Parathyroid adenoma (tissue), 2 donors: Measurements from ENCODE around the gene IFI44.

Experiments used
- H2AFZ ChIP-seq: fragments of 300-600 bp; sonication (generic); one replicate; pipeline ENCODE4 v1.7.0; 2017; ENCODE audit warnings: antibody characterized with exemption, mild to moderate bottlenecking
- H3K27ac ChIP-seq: fragments of 300-600 bp; sonication (generic); one replicate; pipeline ENCODE4 v1.7.0; 2017
- H3K27me3 ChIP-seq: fragments of 300-600 bp; sonication (generic); one replicate; pipeline ENCODE4 v1.7.0; 2017; ENCODE audit warnings: low read length; ENCODE audit not compliant: control insufficient read depth, insufficient read depth
- H3K36me3 ChIP-seq: fragments of 300-600 bp; sonication (generic); one replicate; pipeline ENCODE4 v1.7.0; 2017; ENCODE audit warnings: low read length; ENCODE audit not compliant: control insufficient read depth, insufficient read depth
- H3K4me1 ChIP-seq: fragments of 300-600 bp; sonication (generic); one replicate; pipeline ENCODE4 v1.7.0; 2017; ENCODE audit warnings: control low read depth
- H3K4me2 ChIP-seq: fragments of 300-600 bp; sonication (generic); one replicate; pipeline ENCODE4 v1.7.0; 2017; ENCODE audit warnings: low read length
- H3K4me3 ChIP-seq: fragments of 300-600 bp; sonication (generic); one replicate; pipeline ENCODE4 v1.7.0; 2017; ENCODE audit warnings: low read depth, low read length
- H3K79me2 ChIP-seq: fragments of 300-600 bp; sonication (generic); one replicate; pipeline ENCODE4 v1.7.0; 2017; ENCODE audit warnings: control low read depth
- H3K9ac ChIP-seq: fragments of 300-600 bp; sonication (generic); one replicate; pipeline ENCODE4 v1.7.0; 2017; ENCODE audit warnings: mild to moderate bottlenecking
- H3K9me3 ChIP-seq: fragments of 300-600 bp; sonication (generic); one replicate; pipeline ENCODE4 v1.7.0; 2017; ENCODE audit warnings: low read length; ENCODE audit not compliant: control insufficient read depth
- TF ChIP-seq, protein P1 (sequence below): fragments of 300-600 bp; sonication (generic); IDR thresholded peaks from one replicate; pipeline ENCODE4 v1.7.0; 2017; ENCODE audit warnings: antibody characterized with exemption, mild to moderate bottlenecking
- donor health status: primary hyperparathyroidism.

Gene IFI44

DNA sequence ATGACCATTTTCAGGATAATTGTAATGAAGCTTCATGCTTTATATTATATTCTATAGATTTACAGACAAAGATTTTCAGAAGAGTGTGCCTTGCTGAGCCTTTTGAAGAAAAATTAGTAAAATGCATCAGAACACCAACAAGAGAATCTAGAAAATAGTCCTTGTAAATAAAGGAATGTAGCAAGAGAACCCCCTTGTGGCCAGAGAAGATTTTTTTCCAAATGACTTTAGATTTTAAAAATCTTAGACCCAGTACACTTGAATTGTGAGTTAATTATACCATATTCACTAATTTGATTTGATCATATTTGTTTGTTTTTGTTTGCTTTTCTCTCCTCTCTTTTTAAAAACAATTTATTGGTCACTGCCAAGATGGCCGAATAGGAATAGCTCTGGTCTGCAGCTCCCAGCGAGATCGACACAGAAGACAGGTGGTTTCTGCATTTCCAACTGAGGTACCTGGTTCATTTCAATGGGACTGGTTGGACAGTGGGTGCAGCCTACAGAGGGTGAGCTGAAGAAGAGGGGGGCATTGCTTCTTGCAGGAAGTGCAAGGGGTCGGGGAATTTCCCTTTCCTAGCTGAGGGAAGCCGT is 42.2 kb upstream of the IFI44 start:
- Histone ChIP-seq H3K9me3 (no peaks in the 10 kb centered on the region), H2AFZ (no peak overlapping the region), H3K4me1 (no peaks in the 10 kb centered on the region), H3K27me3 (no peaks in the 10 kb centered on the region), H3K36me3 (no peaks in the 10 kb centered on the region), H3K9ac (no peak overlapping the region), H3K27ac (no peak overlapping the region), H3K4me3 (no peak overlapping the region), H3K79me2 (no peaks in the 10 kb centered on the region), H3K4me2 (no peak overlapping the region)
- TF ChIP-seq, protein P1, sequence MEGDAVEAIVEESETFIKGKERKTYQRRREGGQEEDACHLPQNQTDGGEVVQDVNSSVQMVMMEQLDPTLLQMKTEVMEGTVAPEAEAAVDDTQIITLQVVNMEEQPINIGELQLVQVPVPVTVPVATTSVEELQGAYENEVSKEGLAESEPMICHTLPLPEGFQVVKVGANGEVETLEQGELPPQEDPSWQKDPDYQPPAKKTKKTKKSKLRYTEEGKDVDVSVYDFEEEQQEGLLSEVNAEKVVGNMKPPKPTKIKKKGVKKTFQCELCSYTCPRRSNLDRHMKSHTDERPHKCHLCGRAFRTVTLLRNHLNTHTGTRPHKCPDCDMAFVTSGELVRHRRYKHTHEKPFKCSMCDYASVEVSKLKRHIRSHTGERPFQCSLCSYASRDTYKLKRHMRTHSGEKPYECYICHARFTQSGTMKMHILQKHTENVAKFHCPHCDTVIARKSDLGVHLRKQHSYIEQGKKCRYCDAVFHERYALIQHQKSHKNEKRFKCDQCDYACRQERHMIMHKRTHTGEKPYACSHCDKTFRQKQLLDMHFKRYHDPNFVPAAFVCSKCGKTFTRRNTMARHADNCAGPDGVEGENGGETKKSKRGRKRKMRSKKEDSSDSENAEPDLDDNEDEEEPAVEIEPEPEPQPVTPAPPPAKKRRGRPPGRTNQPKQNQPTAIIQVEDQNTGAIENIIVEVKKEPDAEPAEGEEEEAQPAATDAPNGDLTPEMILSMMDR, result no peak

DNA sequence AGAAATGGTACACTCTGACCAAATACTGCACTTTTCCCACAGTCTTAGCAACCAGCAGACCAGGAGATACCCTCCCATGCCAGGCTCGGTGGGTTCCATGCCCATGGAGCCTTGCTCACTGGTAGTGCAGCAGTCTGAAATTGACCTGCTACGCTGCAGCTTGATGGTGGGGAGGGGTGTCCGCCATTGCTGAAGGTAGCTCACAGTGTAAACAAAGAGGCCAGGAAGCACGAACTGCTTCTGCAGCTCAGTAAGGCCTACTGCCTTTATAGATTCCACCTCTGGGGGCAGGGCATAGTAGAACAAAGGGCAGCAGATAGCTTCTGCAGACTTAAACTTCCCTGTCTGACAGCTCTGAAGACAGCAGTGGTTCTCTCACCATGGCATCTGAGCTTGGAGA is 41.7 kb upstream of the IFI44 start:
- H3K36me3 ChIP-seq, result no peaks in the 10 kb centered on the region
- H3K9ac ChIP-seq, result no peak overlapping the region
- no peaks in the 10 kb centered on the region for H3K9me3 ChIP-seq
- H3K27me3 ChIP-seq, result no peaks in the 10 kb centered on the region
- no peak overlapping the region for H3K27ac ChIP-seq
- H3K79me2 ChIP-seq, result no peaks in the 10 kb centered on the region
- H3K4me1 ChIP-seq, result no peaks in the 10 kb centered on the region
- TF ChIP-seq, protein P1, result no peak
- H3K4me3 ChIP-seq, result no peak overlapping the region
- H3K4me2 ChIP-seq, result no peak overlapping the region
- H2AFZ ChIP-seq, result no peak overlapping the region

DNA sequence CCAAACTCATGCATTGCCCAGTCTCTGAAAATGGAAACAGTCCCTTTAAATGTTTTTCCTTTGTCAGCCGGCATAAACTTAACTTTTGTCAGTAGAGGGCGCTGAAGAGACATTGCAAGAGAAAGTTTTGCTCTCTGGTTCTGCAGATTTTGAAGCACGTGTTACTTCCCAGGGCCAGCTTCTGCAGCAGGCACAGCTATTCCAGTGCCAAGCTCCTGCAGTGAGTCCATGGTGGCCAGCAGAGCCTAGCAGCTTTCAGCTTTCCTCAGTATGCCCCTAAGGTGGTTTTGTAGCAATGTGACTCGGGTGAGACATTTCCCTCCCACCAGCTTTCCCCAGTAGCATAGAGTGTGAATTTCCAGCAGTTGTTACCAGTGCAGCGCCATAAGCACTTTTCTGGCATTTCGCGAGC is 32.0 kb upstream of the IFI44 start:
- H2AFZ ChIP-seq, result no peak overlapping the region
- H3K36me3 ChIP-seq, result no peaks in the 10 kb centered on the region
- no peaks in the 10 kb centered on the region for H3K4me1 ChIP-seq
- no peak overlapping the region for H3K9ac ChIP-seq
- no peak overlapping the region for H3K4me3 ChIP-seq
- H3K27ac ChIP-seq, result no peak overlapping the region
- H3K9me3 ChIP-seq, result no peaks in the 10 kb centered on the region
- TF ChIP-seq, protein P1, result peak; percentile 58
- H3K27me3 ChIP-seq, result no peaks in the 10 kb centered on the region
- no peaks in the 10 kb centered on the region for H3K79me2 ChIP-seq
- no peak overlapping the region for H3K4me2 ChIP-seq

DNA sequence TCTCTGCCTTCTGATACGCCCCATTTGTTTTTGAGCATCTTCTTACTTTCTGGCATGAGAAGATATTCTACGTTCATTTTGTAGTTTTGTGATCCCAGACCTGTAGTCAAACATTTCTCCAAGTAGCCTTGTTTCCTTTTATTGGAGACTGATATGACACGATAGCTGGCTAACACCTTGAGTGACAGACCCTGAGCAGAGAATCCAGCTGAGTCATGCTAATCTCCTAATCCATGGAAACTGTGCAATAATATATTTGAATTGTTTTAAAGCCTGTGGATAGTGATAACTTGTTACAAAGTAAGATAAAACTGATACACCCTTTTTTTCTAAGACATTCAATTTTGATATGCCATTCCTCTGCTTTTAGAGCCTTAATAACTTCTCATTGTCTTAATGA is 30.6 kb upstream of the IFI44 start:
- Histone ChIP-seq H3K4me1 (no peaks in the 10 kb centered on the region), H3K36me3 (no peaks in the 10 kb centered on the region), H3K4me3 (no peak overlapping the region), H3K9me3 (no peaks in the 10 kb centered on the region), H3K27ac (peak overlapping the region; percentile 15), H3K9ac (no peak overlapping the region), H3K4me2 (no peak overlapping the region), H3K27me3 (no peaks in the 10 kb centered on the region), H2AFZ (peak overlapping the region; percentile 10), H3K79me2 (no peaks in the 10 kb centered on the region)
- TF ChIP-seq, protein P1, result no peak

DNA sequence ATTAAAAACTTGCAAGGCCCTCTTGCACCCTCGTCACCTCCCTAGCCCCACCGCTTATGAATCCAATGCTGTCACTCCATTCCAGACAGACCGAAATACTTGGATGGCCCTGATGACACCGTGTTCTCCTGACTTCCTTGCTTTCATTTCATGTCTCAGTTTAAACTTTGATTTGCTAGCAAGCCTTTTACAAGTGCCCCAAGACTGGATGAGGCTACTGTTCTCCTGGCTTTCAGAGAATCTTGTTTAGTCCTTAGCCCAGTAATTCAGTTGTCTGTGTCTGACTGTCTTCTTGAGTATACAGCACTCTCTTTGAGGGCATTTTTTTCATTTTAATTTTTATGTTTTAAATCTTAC is 30.2 kb upstream of the IFI44 start:
- no peaks in the 10 kb centered on the region for H3K79me2 ChIP-seq
- H3K27me3 ChIP-seq, result no peaks in the 10 kb centered on the region
- peak overlapping the region; percentile 47 for H3K4me3 ChIP-seq
- no peaks in the 10 kb centered on the region for H3K9me3 ChIP-seq
- H3K4me2 ChIP-seq, result peak overlapping the region; percentile 76
- TF ChIP-seq, protein P1, result no peak
- no peaks in the 10 kb centered on the region for H3K36me3 ChIP-seq
- no peak overlapping the region for H3K9ac ChIP-seq
- peak overlapping the region; percentile 10 for H2AFZ ChIP-seq
- peak overlapping the region; percentile 54 for H3K27ac ChIP-seq
- H3K4me1 ChIP-seq, result no peaks in the 10 kb centered on the region
